Fibroblast of peridontal ligament (primary cell): ENCODE measurements around the gene CDHR5.

Experiments
- DNase-seq: peaks from one replicate; pipeline ENCODE4 v3.0.0-alpha.2; 2010; ENCODE audit errors: extremely low read depth

The CDHR5 gene

GRCh38 chr11:645536-645935 is 20.8 kb upstream of the CDHR5 start:
- no peak for DNase-seq

GRCh38 chr11:643849-644738 is 19.3 kb upstream of the CDHR5 start:
- no peak for DNase-seq

GRCh38 chr11:643366-643765 is 18.6 kb upstream of the CDHR5 start:
- DNase-seq = no peak

- DNase-seq = no peak
These were observed 17.1 kb upstream of the CDHR5 start for GRCh38 chr11:641806-642370.

- no peak for DNase-seq
These were observed 15.4 kb upstream of the CDHR5 start for GRCh38 chr11:640021-640706.

GRCh38 chr11:639332-639955 is 14.7 kb upstream of the CDHR5 start:
- DNase-seq = no peak

- no peak for DNase-seq
These were observed 14.0 kb upstream of the CDHR5 start for GRCh38 chr11:638631-639331.

GRCh38 chr11:637593-638521 is 13.1 kb upstream of the CDHR5 start:
- DNase-seq = no peak

GRCh38 chr11:637333-637592 is 12.5 kb upstream of the CDHR5 start:
- DNase-seq = no peak

- no peak for DNase-seq
These were observed 12.0 kb upstream of the CDHR5 start, which contains the start of gene DRD4 for GRCh38 chr11:636511-637332. Gene DRD4 (plus strand): TSS chr11:637269. CDS start chr11:637305, 36 bp downstream.

- DNase-seq = no peak
These were observed 11.3 kb upstream of the CDHR5 start for GRCh38 chr11:635945-636510.

- no peak for DNase-seq
These were observed 6.1 kb upstream of the CDHR5 start for GRCh38 chr11:630871-631270.

- DNase-seq = no peak
These were observed 4.5 kb upstream of the CDHR5 start for GRCh38 chr11:629237-629583.

GRCh38 chr11:628056-628455 is 3.3 kb upstream of the CDHR5 start:
- no peak for DNase-seq

- DNase-seq = no peak
These were observed 2.5 kb upstream of the CDHR5 start for GRCh38 chr11:627308-627576.

- no peak for DNase-seq
These were observed 1.9 kb upstream of the CDHR5 start, which contains the start of gene SCT for GRCh38 chr11:626475-627307. Gene SCT (minus strand): TSS chr11:627181. CDS start chr11:627143, 38 bp downstream.

GRCh38 chr11:625636-626268 is 997 bp upstream of the CDHR5 start:
- DNase-seq = no peak

- DNase-seq = no peak
These were observed 603 bp downstream of the CDHR5 start for GRCh38 chr11:623999-624704.
